A673 (cell line): ENCODE measurements around the gene NCAPD2. TPM values are rescaled to one million over a fixed set of nuclear protein-coding genes. Genes with fewer than 3 reads are reported as not detected.
A peak's percentile ranks its signal among the peaks of the same experiment; 100 is the strongest.
"Not testable (repeated sequence)": the region's sequence is repeated elsewhere in the genome, so short reads cannot be mapped to it uniquely, and the experiment has no call there.

Experiments used
- BruUV-seq: library from RNA; stranded (reverse); fragments of 400-500 nt; replicated peaks from 2 replicates; lab custom pipeline; 2021; lab: Mats Ljungman, UMichigan
- CTCF ChIA-PET: fragments of 300-600 bp; sonication (Branson Sonifier 250); formaldehyde crosslinking; loops from one replicate; lab custom pipeline; 2022; ENCODE audit warnings: antibody characterized with exemption; lab: Charles Lee
- POLR2A ChIA-PET: fragments of 300-600 bp; sonication (Branson Sonifier 250); formaldehyde crosslinking; loops from one replicate; lab custom pipeline; 2022; ENCODE audit warnings: antibody characterized with exemption; ENCODE audit not compliant: low non-redundant PET; lab: Charles Lee
- DNase-seq: peaks from one replicate; pipeline ENCODE4 v3.0.0-alpha.2; 2015; ENCODE audit warnings: low spot score
- H3K27ac ChIP-seq: fragments of 200-600 bp; sonication (generic); 2 replicates; pipeline ENCODE4 v1.5.1; 2016; ENCODE audit warnings: mixed run types, low read depth, mild to moderate bottlenecking, mixed read lengths, antibody characterized with exemption, low read length; ENCODE audit not compliant: poor library complexity, severe bottlenecking
- H3K27me3 ChIP-seq: fragments of 200-600 bp; sonication (generic); replicated peaks from 2 replicates; pipeline ENCODE4 v1.6.1; 2017; ENCODE audit warnings: mixed run types, low read depth, mild to moderate bottlenecking, mixed read lengths, antibody characterized with exemption, low read length; ENCODE audit not compliant: insufficient read depth, poor library complexity
- H3K36me3 ChIP-seq: fragments of 200-600 bp; sonication (generic); 2 replicates; pipeline ENCODE4 v1.6.1; 2016; ENCODE audit warnings: mixed run types, mild to moderate bottlenecking, mixed read lengths, antibody characterized with exemption, low read length; ENCODE audit not compliant: insufficient read depth, poor library complexity, severe bottlenecking
- H3K4me1 ChIP-seq: fragments of 200-600 bp; sonication (generic); 2 replicates; pipeline ENCODE4 v1.6.1; 2017; ENCODE audit warnings: mixed run types, mild to moderate bottlenecking, mixed read lengths, antibody characterized with exemption, low read length; ENCODE audit not compliant: insufficient read depth, poor library complexity, severe bottlenecking
- H3K4me3 ChIP-seq: fragments of 200-600 bp; sonication (generic); 2 replicates; pipeline ENCODE4 v1.5.1; 2016; ENCODE audit warnings: low read depth, mixed run types, mild to moderate bottlenecking, mixed read lengths, low read length; ENCODE audit not compliant: poor library complexity, severe bottlenecking
- H3K9me3 ChIP-seq: fragments of 200-600 bp; sonication (generic); 2 replicates; pipeline ENCODE4 v1.6.1; 2016; ENCODE audit warnings: mixed run types, low read depth, mild to moderate bottlenecking, mixed read lengths, antibody characterized with exemption, low read length; ENCODE audit not compliant: poor library complexity, severe bottlenecking
- CTCF ChIP-seq: fragments of 300-800, 200-600 bp; sonication (generic); conservative IDR thresholded peaks from 2 replicates; pipeline ENCODE4 v1.5.1; 2017; ENCODE audit warnings: low read depth, mild to moderate bottlenecking, antibody characterized with exemption, low read length, moderate library complexity, mixed read lengths
- EZH2 ChIP-seq: fragments of 200-600 bp; sonication (generic); IDR thresholded peaks from 2 replicates; pipeline ENCODE4 v1.6.1; 2017; ENCODE audit warnings: borderline replicate concordance, low read depth, mild to moderate bottlenecking, mixed read lengths, antibody characterized with exemption, low read length; ENCODE audit not compliant: poor library complexity, severe bottlenecking
- intact Hi-C: fragments of 100-400 bp; cut with micrococcal nuclease; formaldehyde crosslinking; loops from one replicate; pipeline ENCODE4 v1.10.0; 2022; ENCODE audit not compliant: unreplicated experiment
- total RNA-seq: library from RNA; stranded (reverse); gene quantifications from 2 replicates; pipeline ENCODE4 v1.2.3, GENCODE V29; 2021

Gene NCAPD2
- total RNA-seq, 1 experiment from 2014 or later = 125 TPM

GRCh38 chr12:6492838-6493496 is 935 bp upstream of the NCAPD2 start, which contains the start of gene MRPL51:
Gene MRPL51 (minus strand): TSS chr12:6493262. CDS start chr12:6493136, 126 bp downstream.
- intact Hi-C loops = no loop called here
- BruUV-seq = no TSS peak

GRCh38 chr12:6494258-6494743 is 399 bp downstream of the NCAPD2 start:
- Histone ChIP-seq H3K4me1 (peaks cover 18% of the 10 kb centered on the region), H3K9me3 (no peaks in the 10 kb centered on the region), H3K4me3 (peak overlapping the region; percentile 86), H3K27ac (peak overlapping the region; percentile 97), H3K36me3 (peaks cover 41% of the 10 kb centered on the region), H3K27me3 (no peaks in the 10 kb centered on the region)
- no peak for DNase-seq
- intact Hi-C loops = no loop called here
- TSS peak; percentile 66 for BruUV-seq
- POLR2A ChIA-PET = interaction anchor here (1.0 kb wide), 1 partner anchor 21 kb away, joined by 3 read pairs; no protein-coding TSS in a partner anchor
- no peak for TF ChIP-seq EZH2
- TF ChIP-seq CTCF = peak; percentile 35; the same call in 1 of the 2 replicates
- CTCF ChIA-PET = interaction anchor here (1.5 kb wide), 1 partner anchor 23 kb away, joined by 3 read pairs; the partner anchor contains the start of gene VAMP1

More at GRCh38 chr12:6492838-6493496, 935 bp upstream of the NCAPD2 start, which contains the start of gene MRPL51:
- Histone ChIP-seq H3K9me3 (no peaks in the 10 kb centered on the region), H3K27ac (peak within 1 kb of the TSS; percentile 97), H3K4me3 (peak within 1 kb of the TSS; percentile 86), H3K4me1 (peaks cover 18% of the 10 kb centered on the region), H3K36me3 (peaks cover 28% of the 10 kb centered on the region), H3K27me3 (no peaks in the 10 kb centered on the region)
- TF ChIP-seq EZH2 = no peak
- TF ChIP-seq CTCF = no peak
- ChIA-PET POLR2A (interaction anchor here (0.7 kb wide), 1 partner anchor 41 kb away, joined by 3 read pairs; the partner anchor contains the start of gene GAPDH), CTCF (interaction anchor here (1.0 to 1.5 kb wide), 3 partner anchors 22 to 45 kb away, joined by 3 read pairs; partner anchors contain the start of gene VAMP1)
- DNase-seq = peak; percentile 98

- Histone ChIP-seq H3K4me3 (peak overlapping the region; percentile 86), H3K9me3 (no peaks in the 10 kb centered on the region), H3K4me1 (peaks cover 18% of the 10 kb centered on the region), H3K36me3 (peaks cover 46% of the 10 kb centered on the region), H3K27ac (peak overlapping the region; percentile 97), H3K27me3 (no peaks in the 10 kb centered on the region)
- intact Hi-C loops = no loop called here
- BruUV-seq = no TSS peak
- DNase-seq = peak; percentile 22
- CTCF ChIA-PET = no interaction called here
- POLR2A ChIA-PET = interaction anchor here (1.0 kb wide), 1 partner anchor 20 kb away, joined by 3 read pairs; no protein-coding TSS in a partner anchor
- TF ChIP-seq CTCF (no peak), EZH2 (no peak)
These were observed 1.1 kb downstream of the NCAPD2 start for GRCh38 chr12:6494968-6495367.

GRCh38 chr12:6497291-6497690 is 3.4 kb downstream of the NCAPD2 start:
- POLR2A ChIA-PET = interaction anchor here (0.6 kb wide), 1 partner anchor 147 kb away, joined by 4 read pairs; no protein-coding TSS in a partner anchor
- H3K9me3 ChIP-seq, H3K4me3 ChIP-seq, BruUV-seq, DNase-seq, intact Hi-C loops, H3K27ac ChIP-seq, H3K27me3 ChIP-seq, CTCF ChIA-PET: not testable (repeated sequence)
- H3K36me3 ChIP-seq = peaks cover 44% of the 10 kb centered on the region
- H3K4me1 ChIP-seq = peaks cover 17% of the 10 kb centered on the region
